SK-N-SH (cell line): Measurements from ENCODE around the gene ZNF335. TPM values are rescaled to one million over a fixed set of nuclear protein-coding genes. Genes with fewer than 3 reads are reported as not detected.

Experiments
- CTCF ChIA-PET: fragments of 300-600, 350-600 bp; formaldehyde crosslinking; extraction: SDS; loops from one replicate; lab custom pipeline; 2021; lab: Yijun Ruan, JAX
- POLR2A ChIA-PET: fragments of 350-600 bp; sonication (Branson Sonifier 250); formaldehyde crosslinking; extraction: SDS; loops from one replicate; lab custom pipeline; 2020; ENCODE audit warnings: antibody characterized with exemption, inconsistent platforms; lab: Yijun Ruan, JAX
- DNase-seq: peaks from one replicate; pipeline ENCODE4 v3.0.0; 2012
- H2AFZ ChIP-seq: fragments of 200-600 bp; sonication (generic); 2 replicates; pipeline ENCODE4 v1.8.1; 2016; ENCODE audit warnings: antibody characterized with exemption, mild to moderate bottlenecking, low read depth
- H3F3A ChIP-seq: fragments of 200-600 bp; sonication (generic); replicated peaks from 2 replicates; pipeline ENCODE3; 2016; ENCODE audit warnings: antibody characterized with exemption, mild to moderate bottlenecking; ENCODE audit not compliant: insufficient read depth
- H3K27ac ChIP-seq, 2 experiments: fragments of 200-500 bp in 1 of 2; fragments of 200-600 bp in 1 of 2; sonication (Bioruptor generic) in 1 of 2; sonication (generic), shearing (Covaris generic) in 1 of 2; 2 replicates each; pipeline versions ENCODE4 v1.5.1 to v1.6.1; 2014 to 2016; ENCODE audit warnings: low read depth in 2 of 2, inconsistent platforms in 1 of 2, low read length in 1 of 2, mild to moderate bottlenecking in 1 of 2, mixed read lengths in 1 of 2
- H3K27me3 ChIP-seq: fragments of 200-600 bp; sonication (generic), shearing (Covaris generic); 2 replicates; pipeline ENCODE4 v1.6.1; 2016; ENCODE audit warnings: mixed run types; ENCODE audit not compliant: insufficient read depth
- H3K36me3 ChIP-seq, 2 experiments: fragments of 200-500 bp in 1 of 2; fragments of 200-600 bp in 1 of 2; sonication (Bioruptor generic) in 1 of 2; sonication (generic) in 1 of 2; replicated peaks in 1 of 2; 2 replicates each; pipeline versions ENCODE3 to v1.5.1; 2014 to 2016; ENCODE audit warnings: low read length in 1 of 2, mild to moderate bottlenecking in 1 of 2; ENCODE audit not compliant: insufficient read depth in 2 of 2, control insufficient read depth in 1 of 2
- H3K4me1 ChIP-seq, 2 experiments: fragments of 200-500 bp in 1 of 2; fragments of 200-600 bp in 1 of 2; sonication (Bioruptor generic) in 1 of 2; sonication (generic), shearing (Covaris generic) in 1 of 2; 2 replicates each; pipeline versions ENCODE4 v1.5.1 to v1.6.1; 2014 to 2016; ENCODE audit warnings: low read depth in 1 of 2, low read length in 1 of 2, mixed run types in 1 of 2; ENCODE audit not compliant: insufficient read depth in 2 of 2, control insufficient read depth in 1 of 2
- H3K4me2 ChIP-seq: fragments of 200-600 bp; sonication (generic), shearing (Covaris generic); 2 replicates; pipeline ENCODE4 v1.6.1; 2017; ENCODE audit warnings: mixed run types
- H3K4me3 ChIP-seq, 2 experiments: fragments of 200-500 bp in 1 of 2; fragments of 200-600 bp in 1 of 2; sonication (Bioruptor generic) in 1 of 2; sonication (generic), shearing (Covaris generic) in 1 of 2; 2 replicates each; pipeline versions ENCODE4 v1.5.1 to v1.8.1; 2014 to 2016; ENCODE audit warnings: low read depth in 2 of 2, inconsistent platforms in 1 of 2, low read length in 1 of 2, mild to moderate bottlenecking in 1 of 2, mixed read lengths in 1 of 2, moderate library complexity in 1 of 2
- H3K79me2 ChIP-seq: fragments of 200-600 bp; sonication (generic); 2 replicates; pipeline ENCODE4 v1.8.1; 2017; ENCODE audit warnings: mild to moderate bottlenecking; ENCODE audit not compliant: insufficient read depth
- H3K9ac ChIP-seq: fragments of 200-600 bp; sonication (generic); 2 replicates; pipeline ENCODE4 v1.6.1; 2017; ENCODE audit warnings: mixed run types
- H3K9me2 ChIP-seq: fragments of 200-600 bp; sonication (generic); 2 replicates; pipeline ENCODE4 v1.6.1; 2017; ENCODE audit warnings: mixed run types
- H3K9me3 ChIP-seq: fragments of 200-600 bp; sonication (generic); 2 replicates; pipeline ENCODE4 v1.6.1; 2017; ENCODE audit warnings: mixed run types, mild to moderate bottlenecking, moderate library complexity
- H4K20me1 ChIP-seq: fragments of 200-600 bp; sonication (generic); 2 replicates; pipeline ENCODE4 v1.6.1; 2017; ENCODE audit warnings: mild to moderate bottlenecking, mixed run types; ENCODE audit not compliant: insufficient read depth
- FOSL2 ChIP-seq: IDR thresholded peaks from 2 replicates; pipeline ENCODE4 v1.4.0; 2012; ENCODE audit warnings: low read depth, mild to moderate bottlenecking, moderate library complexity, borderline replicate concordance
- FOXJ3 ChIP-seq: sonication (generic); formaldehyde crosslinking; IDR thresholded peaks from 2 replicates; pipeline ENCODE4 v1.5.1; 2020; ENCODE audit warnings: mild to moderate bottlenecking, missing genetic modification reagents
- MEF2A ChIP-seq: IDR thresholded peaks from 2 replicates; pipeline ENCODE4 v1.4.0; 2012; ENCODE audit warnings: low read depth, borderline replicate concordance
- NRF1 ChIP-seq: IDR thresholded peaks from 2 replicates; pipeline ENCODE4 v1.6.1; 2012; ENCODE audit warnings: low read depth, mild to moderate bottlenecking, low read length
- RFX5 ChIP-seq: IDR thresholded peaks from 2 replicates; pipeline ENCODE4 v1.6.1; 2012; ENCODE audit warnings: mild to moderate bottlenecking, improper control_type of control experiment, low read length
- SIN3A ChIP-seq: IDR thresholded peaks from 2 replicates; pipeline ENCODE4 v1.6.1; 2012; ENCODE audit warnings: low read depth, mild to moderate bottlenecking, low read length, moderate library complexity, borderline replicate concordance
- TAF1 ChIP-seq: IDR thresholded peaks from 2 replicates; pipeline ENCODE4 v1.6.1; 2012; ENCODE audit warnings: low read depth, mild to moderate bottlenecking, low read length, moderate library complexity, borderline replicate concordance
- TEAD4 ChIP-seq: IDR thresholded peaks from 2 replicates; pipeline ENCODE4 v1.4.0; 2012; ENCODE audit warnings: mild to moderate bottlenecking, borderline replicate concordance; ENCODE audit not compliant: insufficient read depth
- USF1 ChIP-seq: IDR thresholded peaks from 2 replicates; pipeline ENCODE4 v1.4.0; 2012; ENCODE audit warnings: low read depth, borderline replicate concordance
- WGBS: methylation state at CpG from one replicate; pipeline ENCODE4 v1.1.6; 2017; ENCODE audit warnings: low lambda C conversion rate; 5-methylcytosine and 5-hydroxymethylcytosine counted together
- polyA plus RNA-seq, 3 experiments: library from polyadenylated mRNA; depleted of rRNA; stranded (reverse); fragments of >200 nt; gene quantifications; 2 replicates each; pipeline ENCODE4 v1.2.3, GENCODE V29; 2012

Gene ZNF335
- polyA plus RNA-seq, 1 of the 3 experiments (the other 2 are of a cell fraction) = 11.7 TPM

GRCh38 chr20:46018112-46018511, 46.1 kb upstream of the ZNF335 start (continued):
- TF ChIP-seq RFX5 = no peak
- no peak for TF ChIP-seq TEAD4
- TF ChIP-seq FOXJ3 (CRISPR knock-in tag) = no peak
- no peak for TF ChIP-seq TAF1
- no peak for TF ChIP-seq NRF1
- TF ChIP-seq USF1 = no peak
- TF ChIP-seq, all 33 proteins: peak for 0

GRCh38 chr20:46017272-46017671, 45.3 kb upstream of the ZNF335 start:
- Histone ChIP-seq H3K4me3 (no peak overlapping the region), H3K27ac (no peak overlapping the region), H3K27me3 (no peaks in the 10 kb centered on the region), H3K4me1 (peaks cover 0 to 8% of the 10 kb centered on the region in 2 experiments; a peak in 1 of 4 replicates), H2AFZ (no peak overlapping the region), H3K79me2 (no peaks in the 10 kb centered on the region), H3F3A (peaks cover 4% of the 10 kb centered on the region), H3K36me3 (no peaks in the 10 kb centered on the region), H3K9ac (no peak overlapping the region), H3K4me2 (no peak overlapping the region), H3K9me2 (no peaks in the 10 kb centered on the region), H3K9me3 (no peaks in the 10 kb centered on the region), H4K20me1 (no peaks in the 10 kb centered on the region)
- ChIA-PET POLR2A (no interaction called here), CTCF (interaction anchor here (0.6 to 2.0 kb wide), 4 partner anchors 11 to 112 kb away, joined by 3 to 5 read pairs (median 4); no protein-coding TSS in a partner anchor)
- no peak for DNase-seq
- 55% methylated on average over 4 of the region's 4 CpGs for WGBS
- no peak for TF ChIP-seq MEF2A
- TF ChIP-seq TEAD4 = no peak

GRCh38 chr20:46014517-46015396, 42.8 kb upstream of the ZNF335 start:
- ChIA-PET POLR2A (no interaction called here), CTCF (interaction anchor here (0.6 to 5.0 kb wide), 21 partner anchors 8 to 374 kb away, joined by 3 to 61 read pairs (median 8); partner anchors contain the start of gene SLC12A5)
- WGBS = 61% methylated on average over 7 of the region's 7 CpGs
- no peaks in the 10 kb centered on the region for H4K20me1 ChIP-seq
- H3K36me3 ChIP-seq = no peaks in the 10 kb centered on the region
- no peaks in the 10 kb centered on the region for H3K9me2 ChIP-seq
- no peak overlapping the region for H3K4me3 ChIP-seq
- H3K4me2 ChIP-seq = no peak overlapping the region
- TF ChIP-seq FOSL2 = no peak
- no peak for TF ChIP-seq RFX5
- no peak for TF ChIP-seq SIN3A
- no peak overlapping the region for H3K27ac ChIP-seq
- peaks cover 0 to 6% of the 10 kb centered on the region in 2 experiments; a peak in 1 of 4 replicates for H3K4me1 ChIP-seq
- no peaks in the 10 kb centered on the region for H3K27me3 ChIP-seq
- H3K9me3 ChIP-seq = no peaks in the 10 kb centered on the region
- H2AFZ ChIP-seq = no peak overlapping the region
- no peak for DNase-seq
- H3K9ac ChIP-seq = no peak overlapping the region
- no peaks in the 10 kb centered on the region for H3K79me2 ChIP-seq
- H3F3A ChIP-seq = peaks cover 4% of the 10 kb centered on the region
